ENCODE data around the gene ZNF497. TPM values are rescaled to one million over a fixed set of nuclear protein-coding genes. Genes with fewer than 3 reads are reported as not detected.

The ZNF497 gene
- total and polyA plus RNA-seq, 2 of the 13 experiments (the other 11 are each of a cell fraction or from before 2014, with no cell fraction given) = 1.5 to 1.9 TPM

DNA sequence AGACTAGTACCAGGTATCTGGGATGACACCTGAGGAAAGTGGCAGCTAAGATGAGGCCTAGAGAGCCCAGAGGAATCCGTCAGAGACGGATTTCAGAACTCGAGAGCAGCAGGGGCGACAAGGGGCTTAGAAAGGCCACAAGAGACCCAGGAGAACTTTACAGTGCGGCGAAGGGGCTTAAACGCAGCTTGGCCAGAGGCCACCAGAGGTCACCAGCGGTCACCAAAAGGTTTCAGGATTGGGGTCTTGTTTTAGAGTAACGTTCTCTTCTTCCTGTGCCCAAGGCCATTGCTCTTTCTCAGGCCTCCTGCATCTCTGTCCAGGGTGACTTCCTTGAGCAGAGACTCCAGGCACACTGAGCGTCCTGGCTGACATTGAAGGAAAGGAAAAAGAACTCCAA lies 33.6 kb downstream of the ZNF497 start (continued):
- TF ChIP-seq, protein P1, sequence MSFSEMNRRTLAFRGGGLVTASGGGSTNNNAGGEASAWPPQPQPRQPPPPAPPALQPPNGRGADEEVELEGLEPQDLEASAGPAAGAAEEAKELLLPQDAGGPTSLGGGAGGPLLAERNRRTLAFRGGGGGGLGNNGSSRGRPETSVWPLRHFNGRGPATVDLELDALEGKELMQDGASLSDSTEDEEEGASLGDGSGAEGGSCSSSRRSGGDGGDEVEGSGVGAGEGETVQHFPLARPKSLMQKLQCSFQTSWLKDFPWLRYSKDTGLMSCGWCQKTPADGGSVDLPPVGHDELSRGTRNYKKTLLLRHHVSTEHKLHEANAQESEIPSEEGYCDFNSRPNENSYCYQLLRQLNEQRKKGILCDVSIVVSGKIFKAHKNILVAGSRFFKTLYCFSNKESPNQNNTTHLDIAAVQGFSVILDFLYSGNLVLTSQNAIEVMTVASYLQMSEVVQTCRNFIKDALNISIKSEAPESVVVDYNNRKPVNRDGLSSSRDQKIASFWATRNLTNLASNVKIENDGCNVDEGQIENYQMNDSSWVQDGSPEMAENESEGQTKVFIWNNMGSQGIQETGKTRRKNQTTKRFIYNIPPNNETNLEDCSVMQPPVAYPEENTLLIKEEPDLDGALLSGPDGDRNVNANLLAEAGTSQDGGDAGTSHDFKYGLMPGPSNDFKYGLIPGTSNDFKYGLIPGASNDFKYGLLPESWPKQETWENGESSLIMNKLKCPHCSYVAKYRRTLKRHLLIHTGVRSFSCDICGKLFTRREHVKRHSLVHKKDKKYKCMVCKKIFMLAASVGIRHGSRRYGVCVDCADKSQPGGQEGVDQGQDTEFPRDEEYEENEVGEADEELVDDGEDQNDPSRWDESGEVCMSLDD (CRISPR knock-in tag; IDR thresholded peaks at IDR 0.05; ENCODE audit: borderline replicate concordance) = no peak
- TF ChIP-seq ZNF441 (CRISPR knock-in tag; IDR thresholded peaks at IDR 0.05; ENCODE audit: borderline replicate concordance) (no peak), ARNT (IDR thresholded peaks at IDR 0.05) (no peak), HNRNPUL1 (IDR thresholded peaks at IDR 0.05; ENCODE audit: low read depth, low read length) (no peak), THAP11 (CRISPR knock-in tag; IDR thresholded peaks at IDR 0.05) (peak; percentile 75), MIER3 (CRISPR knock-in tag; IDR thresholded peaks at IDR 0.05; ENCODE audit: borderline replicate concordance) (no peak), GABPA (IDR thresholded peaks at IDR 0.05; ENCODE audit: low read depth, low read length) (no peak), GABPA (CRISPR knock-in tag; IDR thresholded peaks at IDR 0.05; ENCODE audit: low read depth) (peak; percentile 57), TOE1 (CRISPR knock-in tag; IDR thresholded peaks at IDR 0.05) (0 out of 2 replicates have a peak, but pooled peaks have one; percentile 37), SALL1 (CRISPR knock-in tag; IDR thresholded peaks at IDR 0.05) (peak; percentile 27), ZNF234 (CRISPR knock-in tag; conservative IDR thresholded peaks at IDR 0.05) (no peak), ZFP36L2 (CRISPR knock-in tag; IDR thresholded peaks at IDR 0.05) (no peak), HOXA3 (CRISPR knock-in tag; IDR thresholded peaks at IDR 0.05) (no peak), SAP130 (CRISPR knock-in tag; IDR thresholded peaks at IDR 0.05; ENCODE audit: low read depth) (peak; percentile 53), ZZZ3 (CRISPR knock-in tag; IDR thresholded peaks at IDR 0.05; ENCODE audit: borderline replicate concordance) (no peak), ZNF547 (CRISPR knock-in tag; IDR thresholded peaks at IDR 0.05) (0 out of 2 replicates have a peak, but pooled peaks have one; percentile 24), KDM2A (CRISPR knock-in tag; IDR thresholded peaks at IDR 0.05; ENCODE audit: borderline replicate concordance, low read depth) (0 out of 2 replicates have a peak, but pooled peaks have one; percentile 43), NFYB (CRISPR knock-in tag; IDR thresholded peaks at IDR 0.05) (no peak), MIXL1 (CRISPR knock-in tag; IDR thresholded peaks at IDR 0.05) (0 out of 2 replicates have a peak, but pooled peaks have one; percentile 17), IRF2 (CRISPR knock-in tag; IDR thresholded peaks at IDR 0.05) (peak; percentile 45; the same call in 1 of the 2 replicates), SMC3 (IDR thresholded peaks at IDR 0.05; ENCODE audit: low read length) (peak; percentile 85), RAD21 (CRISPR knock-in tag; IDR thresholded peaks at IDR 0.05) (peak; percentile 77), STAG1 (CRISPR knock-in tag; IDR thresholded peaks at IDR 0.05) (peak; percentile 80), ZBTB38 (CRISPR knock-in tag; IDR thresholded peaks at IDR 0.05) (0 out of 2 replicates have a peak, but pooled peaks have one; percentile 42), ZNF850 (CRISPR knock-in tag; conservative IDR thresholded peaks at IDR 0.05) (no peak)
- TF ChIP-seq, protein P2, sequence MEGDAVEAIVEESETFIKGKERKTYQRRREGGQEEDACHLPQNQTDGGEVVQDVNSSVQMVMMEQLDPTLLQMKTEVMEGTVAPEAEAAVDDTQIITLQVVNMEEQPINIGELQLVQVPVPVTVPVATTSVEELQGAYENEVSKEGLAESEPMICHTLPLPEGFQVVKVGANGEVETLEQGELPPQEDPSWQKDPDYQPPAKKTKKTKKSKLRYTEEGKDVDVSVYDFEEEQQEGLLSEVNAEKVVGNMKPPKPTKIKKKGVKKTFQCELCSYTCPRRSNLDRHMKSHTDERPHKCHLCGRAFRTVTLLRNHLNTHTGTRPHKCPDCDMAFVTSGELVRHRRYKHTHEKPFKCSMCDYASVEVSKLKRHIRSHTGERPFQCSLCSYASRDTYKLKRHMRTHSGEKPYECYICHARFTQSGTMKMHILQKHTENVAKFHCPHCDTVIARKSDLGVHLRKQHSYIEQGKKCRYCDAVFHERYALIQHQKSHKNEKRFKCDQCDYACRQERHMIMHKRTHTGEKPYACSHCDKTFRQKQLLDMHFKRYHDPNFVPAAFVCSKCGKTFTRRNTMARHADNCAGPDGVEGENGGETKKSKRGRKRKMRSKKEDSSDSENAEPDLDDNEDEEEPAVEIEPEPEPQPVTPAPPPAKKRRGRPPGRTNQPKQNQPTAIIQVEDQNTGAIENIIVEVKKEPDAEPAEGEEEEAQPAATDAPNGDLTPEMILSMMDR (CRISPR knock-in tag; IDR thresholded peaks at IDR 0.05) = peak; percentile 85
- TF ChIP-seq, protein P3, sequence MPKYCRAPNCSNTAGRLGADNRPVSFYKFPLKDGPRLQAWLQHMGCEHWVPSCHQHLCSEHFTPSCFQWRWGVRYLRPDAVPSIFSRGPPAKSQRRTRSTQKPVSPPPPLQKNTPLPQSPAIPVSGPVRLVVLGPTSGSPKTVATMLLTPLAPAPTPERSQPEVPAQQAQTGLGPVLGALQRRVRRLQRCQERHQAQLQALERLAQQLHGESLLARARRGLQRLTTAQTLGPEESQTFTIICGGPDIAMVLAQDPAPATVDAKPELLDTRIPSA (CRISPR knock-in tag; IDR thresholded peaks at IDR 0.05; ENCODE audit: borderline replicate concordance) = no peak
